Testis (tissue), 3 donors: ENCODE results near the gene THUMPD1. TPM values are rescaled to one million over a fixed set of nuclear protein-coding genes. Genes with fewer than 3 reads are reported as not detected.
"Not testable (repeated sequence)": the region's sequence is repeated elsewhere in the genome, so short reads cannot be mapped to it uniquely, and the experiment has no call there.

Experiments used
- DNase-seq: peaks from one replicate; pipeline ENCODE4 v3.0.0-alpha.2; 2019
- H3K27ac ChIP-seq, 2 donors: fragments of 200-600 bp; sonication (generic); one replicate each; pipeline ENCODE4 v1.5.1; 2019
- H3K27me3 ChIP-seq: fragments of 200-600 bp; sonication (generic); one replicate; pipeline ENCODE4 v1.5.1; 2019
- H3K36me3 ChIP-seq: fragments of 200-600 bp; sonication (generic); one replicate; pipeline ENCODE4 v1.5.1; 2017; ENCODE audit warnings: low read depth; ENCODE audit errors: missing control alignments
- H3K4me1 ChIP-seq: fragments of 200-600 bp; sonication (generic); one replicate; pipeline ENCODE4 v1.5.1; 2019
- H3K4me3 ChIP-seq, 2 donors: fragments of 200-600 bp; sonication (generic); one replicate each; pipeline ENCODE4 v1.5.1; 2017 to 2019
- H3K9me3 ChIP-seq: fragments of 200-600 bp; sonication (generic); one replicate; pipeline ENCODE4 v1.5.1; 2017
- POLR2A ChIP-seq: fragments of 450-650 bp; IDR thresholded peaks from one replicate; pipeline ENCODE4 v1.6.1; 2017; ENCODE audit warnings: antibody characterized with exemption, mild to moderate bottlenecking, moderate library complexity
- WGBS, 2 donors: methylation state at CpG; one replicate each; pipeline ENCODE4 v1.1.5; 2018; 5-methylcytosine and 5-hydroxymethylcytosine counted together
- intact Hi-C: fragments of 100-400 bp; cut with DNase I; formaldehyde crosslinking; loops from one replicate; pipeline ENCODE4 v1.15.1; 2023; ENCODE audit warnings: low total_unique reads
- polyA plus RNA-seq: library from polyadenylated mRNA; stranded (reverse); fragments of 350-450 nt; fragmentation: Illumina TruSeq; extraction: RNeasy Lipid Tissue Mini Kit (QIAGEN cat#74804); gene quantifications from one replicate; pipeline ENCODE4 v1.2.3, GENCODE V29; 2014; ENCODE audit warnings: low read depth, low replicate concordance; ENCODE audit not compliant: insufficient read depth
- total RNA-seq, 2 donors: library from RNA; depleted of rRNA; stranded (reverse); fragments of >200 nt; gene quantifications; one replicate each; pipeline ENCODE4 v1.2.3, GENCODE V29; 2016
- TF ChIP-seq, protein P1 (sequence below), 3 experiments: fragments of 450-650 bp in 2 of 3; fragments of 200-600 bp in 1 of 3; sonication (generic) in 1 of 3; IDR thresholded peaks; one replicate each; pipeline ENCODE4 v1.5.1; 2016 to 2019; ENCODE audit warnings: antibody characterized with exemption in 3 of 3, mild to moderate bottlenecking in 2 of 3, moderate library complexity in 1 of 3

Gene THUMPD1
- total and polyA plus RNA-seq, 3 donors from 2014 or later, result 35.0 to 111 (median 100) TPM

DNA sequence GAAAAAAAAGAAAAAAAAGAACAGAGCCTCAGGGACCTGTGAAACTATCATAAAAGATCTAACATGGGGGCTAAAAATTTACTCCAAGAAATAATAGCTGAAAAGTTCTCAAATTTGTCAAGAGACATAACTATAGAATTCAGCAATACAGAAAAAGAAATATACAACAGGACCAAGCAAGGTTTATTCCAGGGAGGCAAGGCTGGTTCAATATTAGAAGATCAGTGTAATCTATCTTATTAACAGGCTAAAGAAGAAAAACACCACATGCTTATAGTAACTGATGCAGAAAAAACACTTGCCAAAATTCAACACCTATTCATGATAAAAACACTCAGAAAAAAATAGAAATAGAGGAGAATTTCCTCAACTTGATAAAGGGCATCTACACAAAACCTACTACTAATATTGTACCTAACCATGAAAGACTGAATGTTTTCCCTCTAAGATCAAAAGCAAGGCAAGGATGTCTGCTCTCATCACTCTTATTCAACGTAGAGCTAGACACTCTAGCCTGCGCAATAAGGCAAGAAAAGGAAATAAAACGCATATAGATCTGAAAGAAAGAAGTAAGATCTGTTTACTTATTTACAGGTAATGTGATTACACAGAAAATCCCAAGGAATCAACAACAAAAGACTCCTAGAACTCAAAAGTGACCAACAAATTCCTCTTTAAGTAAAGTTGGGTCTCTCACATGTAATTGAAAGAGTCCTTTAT, 20.9 kb upstream of the THUMPD1 start:
- Histone ChIP-seq H3K9me3 (no peaks in the 10 kb centered on the region), H3K4me1 (no peaks in the 10 kb centered on the region), H3K4me3 (no peak overlapping the region), H3K27me3 (no peaks in the 10 kb centered on the region), H3K36me3 (no peaks in the 10 kb centered on the region), H3K27ac (no peak overlapping the region)
- no peak for TF ChIP-seq POLR2A
- TF ChIP-seq, protein P1, sequence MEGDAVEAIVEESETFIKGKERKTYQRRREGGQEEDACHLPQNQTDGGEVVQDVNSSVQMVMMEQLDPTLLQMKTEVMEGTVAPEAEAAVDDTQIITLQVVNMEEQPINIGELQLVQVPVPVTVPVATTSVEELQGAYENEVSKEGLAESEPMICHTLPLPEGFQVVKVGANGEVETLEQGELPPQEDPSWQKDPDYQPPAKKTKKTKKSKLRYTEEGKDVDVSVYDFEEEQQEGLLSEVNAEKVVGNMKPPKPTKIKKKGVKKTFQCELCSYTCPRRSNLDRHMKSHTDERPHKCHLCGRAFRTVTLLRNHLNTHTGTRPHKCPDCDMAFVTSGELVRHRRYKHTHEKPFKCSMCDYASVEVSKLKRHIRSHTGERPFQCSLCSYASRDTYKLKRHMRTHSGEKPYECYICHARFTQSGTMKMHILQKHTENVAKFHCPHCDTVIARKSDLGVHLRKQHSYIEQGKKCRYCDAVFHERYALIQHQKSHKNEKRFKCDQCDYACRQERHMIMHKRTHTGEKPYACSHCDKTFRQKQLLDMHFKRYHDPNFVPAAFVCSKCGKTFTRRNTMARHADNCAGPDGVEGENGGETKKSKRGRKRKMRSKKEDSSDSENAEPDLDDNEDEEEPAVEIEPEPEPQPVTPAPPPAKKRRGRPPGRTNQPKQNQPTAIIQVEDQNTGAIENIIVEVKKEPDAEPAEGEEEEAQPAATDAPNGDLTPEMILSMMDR (IDR thresholded peaks at IDR 0.05), result no peak
- 93 to 96% methylated on average over 3 of the region's 3 CpGs for WGBS, 2 donors
- intact Hi-C loops, result no loop called here
- no peak for DNase-seq

- H3K9me3 ChIP-seq, result no peaks in the 10 kb centered on the region
- H3K36me3 ChIP-seq, result no peaks in the 10 kb centered on the region
- no peak for DNase-seq
- intact Hi-C loops, result no loop called here
- WGBS, 2 donors, result 87 to 92% methylated on average over 1 of the region's 1 CpG
- no peak for TF ChIP-seq POLR2A
- TF ChIP-seq, protein P1 (IDR thresholded peaks at IDR 0.05), result no peak
- no peaks in the 10 kb centered on the region for H3K4me1 ChIP-seq
- H3K27me3 ChIP-seq, result no peaks in the 10 kb centered on the region
- H3K27ac ChIP-seq, result no peak overlapping the region
- no peak overlapping the region for H3K4me3 ChIP-seq
These were observed 19.6 kb upstream of the THUMPD1 start for GRCh38 chr16:20761175-20761574.

DNA sequence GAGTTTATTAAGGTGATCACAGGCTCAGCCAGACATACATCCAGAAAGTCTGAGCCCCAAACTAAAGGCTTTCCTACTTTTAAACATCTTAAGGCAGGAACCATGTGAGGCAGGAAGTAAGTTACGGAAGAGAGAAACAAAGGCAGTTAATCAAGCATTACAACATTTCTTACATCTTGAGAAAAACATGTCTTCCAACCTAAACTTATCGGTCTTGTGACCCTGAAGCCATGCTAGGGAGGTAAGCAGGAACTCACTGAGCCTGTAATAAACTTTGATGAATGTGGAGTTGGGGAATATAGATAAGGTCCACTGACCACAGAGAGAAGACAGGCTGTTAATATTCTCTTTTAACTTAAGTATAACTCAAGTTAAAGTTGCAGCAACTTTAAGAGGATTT, 18.7 kb upstream of the THUMPD1 start:
- intact Hi-C loops, result no loop called here
- Histone ChIP-seq H3K27me3 (no peaks in the 10 kb centered on the region), H3K4me3 (no peak overlapping the region), H3K4me1 (no peaks in the 10 kb centered on the region), H3K36me3 (no peaks in the 10 kb centered on the region), H3K9me3 (no peaks in the 10 kb centered on the region), H3K27ac (no peak overlapping the region)
- no peak for DNase-seq
- WGBS, 2 donors, result 65 to 84% methylated on average over 2 of the region's 2 CpGs
- no peak for TF ChIP-seq POLR2A
- TF ChIP-seq, protein P1 (IDR thresholded peaks at IDR 0.05), result no peak

DNA sequence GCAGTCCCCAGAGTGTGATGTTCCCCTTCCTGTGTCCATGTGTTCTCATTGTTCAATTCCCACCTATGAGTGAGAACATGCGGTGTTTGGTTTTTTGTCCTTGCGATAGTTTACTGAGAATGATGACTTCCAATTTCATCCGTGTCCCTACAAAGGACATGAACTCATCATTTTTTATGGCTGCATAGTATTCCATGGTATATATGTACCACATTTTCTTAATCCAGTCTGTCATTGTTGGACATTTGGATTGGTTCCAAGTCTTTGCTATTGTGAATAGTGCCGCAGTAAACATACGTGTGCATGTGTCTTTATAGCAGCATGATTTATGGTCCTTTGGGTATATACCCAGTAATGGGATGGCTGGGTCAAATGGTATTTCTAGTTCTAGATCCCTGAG, 14.2 kb upstream of the THUMPD1 start:
- 89 to 100% methylated on average over 1 to 5 of the region's 5 CpGs for whole genome bisulfite sequencing, 2 donors
- DNase-seq, intact Hi-C loops, H3K27me3 ChIP-seq, H3K36me3 ChIP-seq, H3K27ac ChIP-seq, H3K9me3 ChIP-seq, H3K4me3 ChIP-seq, H3K4me1 ChIP-seq: not testable (repeated sequence)

- H3K4me1 ChIP-seq, result no peaks in the 10 kb centered on the region
- H3K9me3 ChIP-seq, result no peaks in the 10 kb centered on the region
- H3K27me3 ChIP-seq, result no peaks in the 10 kb centered on the region
- H3K27ac ChIP-seq, result no peak overlapping the region
- intact Hi-C loops, result no loop called here
- H3K36me3 ChIP-seq, result no peaks in the 10 kb centered on the region
- no peak for DNase-seq
- TF ChIP-seq, protein P1 (IDR thresholded peaks at IDR 0.05), result no peak
- TF ChIP-seq POLR2A, result no peak
- WGBS, 2 donors, result 93 to 97% methylated on average over 1 of the region's 1 CpG
- no peak overlapping the region for H3K4me3 ChIP-seq
These were observed 13.6 kb upstream of the THUMPD1 start for GRCh38 chr16:20755238-20755637.
